HG03565 (cell line): Measurements from ENCODE around the gene MAPK8IP2.

Source experiments
- ATAC-seq: cut with Tn5 transposase; IDR thresholded peaks from one replicate; pipeline ENCODE4 v1.9.1; 2021; ENCODE audit warnings: mild to moderate bottlenecking, moderate library complexity; ENCODE audit not compliant: unreplicated experiment

The MAPK8IP2 gene

GRCh38 chr22:50574383-50574755 lies 26.2 kb upstream of the MAPK8IP2 start:
- no peak for ATAC-seq

GRCh38 chr22:50575426-50575941 lies 25.1 kb upstream of the MAPK8IP2 start:
- no peak for ATAC-seq

GRCh38 chr22:50576070-50576469 lies 24.5 kb upstream of the MAPK8IP2 start:
- ATAC-seq = no peak

GRCh38 chr22:50576806-50577696 lies 23.5 kb upstream of the MAPK8IP2 start:
- no peak for ATAC-seq

GRCh38 chr22:50577697-50577986 lies 23.0 kb upstream of the MAPK8IP2 start:
- no peak for ATAC-seq

- no peak for ATAC-seq
Observed at GRCh38 chr22:50577987-50578775, 22.4 kb upstream of the MAPK8IP2 start, which contains the start of gene CPT1B. CPT1B (minus strand) TSS chr22:50578427; CDS start chr22:50577915, 512 bp downstream.

- no peak for ATAC-seq
Observed at GRCh38 chr22:50578776-50579310, 21.8 kb upstream of the MAPK8IP2 start.

- ATAC-seq = no peak
Observed at GRCh38 chr22:50579752-50580151, 20.8 kb upstream of the MAPK8IP2 start.

GRCh38 chr22:50581031-50581949 lies 19.3 kb upstream of the MAPK8IP2 start:
- ATAC-seq = no peak

- no peak for ATAC-seq
Observed at GRCh38 chr22:50581950-50582492, 18.6 kb upstream of the MAPK8IP2 start.

- ATAC-seq = peak; percentile 81
Observed at GRCh38 chr22:50582493-50583293, 17.9 kb upstream of the MAPK8IP2 start, which contains the start of gene CHKB. CHKB (minus strand) TSS chr22:50582849; CDS start chr22:50582781, 68 bp downstream.

- ATAC-seq = peak; percentile 23
Observed at GRCh38 chr22:50583294-50583861, 17.2 kb upstream of the MAPK8IP2 start.

- ATAC-seq = no peak
Observed at GRCh38 chr22:50584106-50585096, 16.2 kb upstream of the MAPK8IP2 start.

- no peak for ATAC-seq
Observed at GRCh38 chr22:50585238-50585637, 15.4 kb upstream of the MAPK8IP2 start.

GRCh38 chr22:50585781-50586180 lies 14.8 kb upstream of the MAPK8IP2 start:
- ATAC-seq = no peak

- ATAC-seq = no peak
Observed at GRCh38 chr22:50586416-50586815, 14.2 kb upstream of the MAPK8IP2 start.

- no peak for ATAC-seq
Observed at GRCh38 chr22:50587407-50587806, 13.2 kb upstream of the MAPK8IP2 start.

- no peak for ATAC-seq
Observed at GRCh38 chr22:50595189-50595588, 5.4 kb upstream of the MAPK8IP2 start.
